VCaP (cell line): Measurements from ENCODE around the gene BPIFB6.

Experiments
- H3K27ac ChIP-seq: fragments of 450-650 bp; 2 replicates; pipeline ENCODE4 v1.5.1; 2017
- CTCF ChIP-seq: fragments of 450-650 bp; conservative IDR thresholded peaks from 2 replicates; pipeline ENCODE4 v1.5.1; 2017; ENCODE audit warnings: mild to moderate bottlenecking, moderate library complexity

BPIFB6 gene

GRCh38 chr20:33091693-33092092 lies 60.2 kb downstream of the BPIFB6 start:
- TF ChIP-seq CTCF = no peak
- no peak overlapping the region for H3K27ac ChIP-seq

GRCh38 chr20:33092361-33092760 lies 60.9 kb downstream of the BPIFB6 start:
- no peak for TF ChIP-seq CTCF
- no peak overlapping the region for H3K27ac ChIP-seq

GRCh38 chr20:33093074-33093473 lies 61.6 kb downstream of the BPIFB6 start:
- TF ChIP-seq CTCF = no peak
- no peak overlapping the region for H3K27ac ChIP-seq

GRCh38 chr20:33093582-33093981 lies 62.1 kb downstream of the BPIFB6 start:
- no peak for TF ChIP-seq CTCF
- H3K27ac ChIP-seq = no peak overlapping the region
